Spleen (tissue), 11 donors: Measurements from ENCODE around the gene SFMBT1. TPM values are rescaled to one million over a fixed set of nuclear protein-coding genes. Genes with fewer than 3 reads are reported as not detected.

Experiments used
- DNase-seq: peaks from one replicate; pipeline ENCODE4 v3.0.0-alpha.2; 2020
- H3K27ac ChIP-seq, 8 donors: fragments of 200-600 bp; sonication (generic) in 7 of 8; 1 replicate in 4 of 8; 2 replicates in 4 of 8; pipeline versions ENCODE4 v1.5.0 to v1.8.0; 2016 to 2021; ENCODE audit warnings: inconsistent platforms in 4 of 8, mild to moderate bottlenecking in 4 of 8, moderate library complexity in 1 of 8
- H3K27me3 ChIP-seq, 7 donors: fragments of 200-600 bp; sonication (generic) in 6 of 7; replicated peaks in 1 of 7; 1 replicate in 4 of 7; 2 replicates in 3 of 7; pipeline versions ENCODE4 v1.5.0 to v1.8.0; 2016 to 2021; ENCODE audit warnings: inconsistent platforms in 3 of 7, mild to moderate bottlenecking in 1 of 7
- H3K36me3 ChIP-seq, 6 donors: fragments of 200-600 bp; sonication (generic) in 5 of 6; 1 replicate in 4 of 6; 2 replicates in 2 of 6; pipeline versions ENCODE4 v1.5.0 to v1.8.0; 2016 to 2021; ENCODE audit warnings: inconsistent platforms in 2 of 6
- H3K4me1 ChIP-seq, 6 donors: fragments of 200-600 bp; sonication (generic) in 5 of 6; 1 replicate in 3 of 6; 2 replicates in 3 of 6; pipeline versions ENCODE4 v1.5.0 to v1.8.0; 2016 to 2021; ENCODE audit warnings: inconsistent platforms in 3 of 6
- H3K4me3 ChIP-seq, 8 donors: fragments of 200-600 bp; sonication (generic) in 7 of 8; 1 replicate in 4 of 8; 2 replicates in 4 of 8; pipeline versions ENCODE4 v1.5.0 to v1.8.0; 2016 to 2021; ENCODE audit warnings: inconsistent platforms in 4 of 8, mild to moderate bottlenecking in 4 of 8, moderate library complexity in 2 of 8
- H3K9me3 ChIP-seq, 8 donors: fragments of 200-600 bp; sonication (generic) in 7 of 8; 1 replicate in 4 of 8; 2 replicates in 4 of 8; pipeline versions ENCODE4 v1.5.0 to v1.8.0; 2016 to 2021; ENCODE audit warnings: inconsistent platforms in 4 of 8
- CTCF ChIP-seq, 11 experiments: fragments of 200-600 bp in 7 of 11; fragments of 450-650 bp in 4 of 11; sonication (generic) in 4 of 11; IDR thresholded peaks in 8 of 11; conservative IDR thresholded peaks in 3 of 11; 1 replicate in 7 of 11; 2 replicates in 4 of 11; pipeline versions ENCODE4 v1.4.0 to v1.8.0; 2016 to 2021; ENCODE audit warnings: antibody characterized with exemption in 11 of 11, inconsistent platforms in 4 of 11, mild to moderate bottlenecking in 1 of 11
- POLR2A ChIP-seq, 3 donors: fragments of 450-650 bp; IDR thresholded peaks; one replicate each; pipeline ENCODE4 v1.5.1; 2017; ENCODE audit warnings: antibody characterized with exemption in 3 of 3, mild to moderate bottlenecking in 1 of 3
- POLR2AphosphoS5 ChIP-seq, 3 donors: sonication (generic); formaldehyde crosslinking; IDR thresholded peaks; one replicate each; pipeline ENCODE4 v1.5.1; 2017; ENCODE audit warnings: antibody characterized with exemption in 3 of 3
- WGBS, 5 donors: extraction: QIAGEN DNeasy Blood & Tissue Kit in 3 of 5; methylation state at CpG; one replicate each; pipeline versions ENCODE4 v1.1.5 to v1.1.7; 2013 to 2018; 5-methylcytosine and 5-hydroxymethylcytosine counted together
- intact Hi-C: fragments of 100-400 bp; cut with DNase I; formaldehyde crosslinking; loops from one replicate; pipeline ENCODE4 v1.15.0; 2023; ENCODE audit warnings: low total_unique reads
- polyA plus RNA-seq, 3 donors: library from polyadenylated mRNA; stranded (reverse); fragments of 200-250 nt; gene quantifications; one replicate each; pipeline ENCODE4 v1.2.1, GENCODE V29; 2013
- total RNA-seq, 7 donors: library from RNA; depleted of rRNA in 3 of 7; stranded (reverse); fragments of >200 nt in 3 of 7; fragmentation: NEBNext Ultra II Directional in 4 of 7; extraction: Animal tissue kit (Norgen Biotek cat#: 25700) in 4 of 7; gene quantifications; one replicate each; pipeline versions ENCODE4 v1.1.0 to v1.2.1, GENCODE V29; 2016 to 2021
- donor health status: healthy with polysubstance abuse.
- donor health status: DM: no; HTN: no; CAD: no; lungs with moderate emphysema.
- donor health status: DM: no; HTN: no; CAD: no.
- donor health status: Bipolar disorder and iron deficiency.
- donor health status: healthy.
- donor health status: DM: no; HTN: no; CAD: no.
- donor health status: DM: yes; HTN: yes; CAD: no.

The SFMBT1 gene
- total and polyA plus RNA-seq, 10 donors: 3.0 to 24.9 (median 12.3) TPM

GRCh38 chr3:52892290-52892624 is 153.6 kb downstream of the SFMBT1 start:
- Histone ChIP-seq H3K4me3 (peak overlapping the region in 1 of 8 donors; percentile 39), H3K27me3 (no peaks in the 10 kb centered on the region), H3K36me3 (peaks cover 0 to 44% (median 0%) of the 10 kb centered on the region in 6 donors), H3K27ac (peak overlapping the region in 7 of 8 donors; percentile 10 to 76 (median 58)), H3K4me1 (peaks cover 6 to 70% (median 56%) of the 10 kb centered on the region in 6 donors), H3K9me3 (no peaks in the 10 kb centered on the region)
- 70 to 83% (median 79%) methylated on average over 5 of the region's 5 CpGs for WGBS, 5 donors
- TF ChIP-seq CTCF (IDR thresholded peaks at IDR 0.05 in 8 of 11, conservative IDR thresholded peaks at IDR 0.05 in 3 of 11): no peak
- no peak for TF ChIP-seq POLR2A (IDR thresholded peaks at IDR 0.05)
- no peak for TF ChIP-seq POLR2AphosphoS5 (IDR thresholded peaks at IDR 0.05)
- intact Hi-C loops: no loop called here
- DNase-seq: no peak

GRCh38 chr3:52891615-52892081 is 154.2 kb downstream of the SFMBT1 start:
- H3K4me3 ChIP-seq: peak overlapping the region in 1 of 8 donors; percentile 6
- intact Hi-C loops: no loop called here
- H3K27ac ChIP-seq: peak overlapping the region in 7 of 8 donors; percentile 29 to 76 (median 63)
- no peak for DNase-seq
- peaks cover 6 to 65% (median 53%) of the 10 kb centered on the region in 6 donors for H3K4me1 ChIP-seq
- H3K9me3 ChIP-seq: no peaks in the 10 kb centered on the region
- 44 to 73% (median 59%) methylated on average over 2 of the region's 2 CpGs for WGBS, 5 donors
- no peak for TF ChIP-seq POLR2AphosphoS5 (IDR thresholded peaks at IDR 0.05)
- no peak for TF ChIP-seq CTCF (IDR thresholded peaks at IDR 0.05 in 8 of 11, conservative IDR thresholded peaks at IDR 0.05 in 3 of 11)
- no peak for TF ChIP-seq POLR2A (IDR thresholded peaks at IDR 0.05)
- no peaks in the 10 kb centered on the region for H3K27me3 ChIP-seq
- peaks cover 0 to 50% (median 0%) of the 10 kb centered on the region in 6 donors for H3K36me3 ChIP-seq

GRCh38 chr3:52891164-52891563 is 154.7 kb downstream of the SFMBT1 start:
- TF ChIP-seq POLR2A (IDR thresholded peaks at IDR 0.05): no peak
- TF ChIP-seq CTCF (IDR thresholded peaks at IDR 0.05 in 8 of 11, conservative IDR thresholded peaks at IDR 0.05 in 3 of 11): no peak
- no peak for TF ChIP-seq POLR2AphosphoS5 (IDR thresholded peaks at IDR 0.05)
- Histone ChIP-seq H3K27ac (peak overlapping the region in 7 of 8 donors; percentile 29 to 76 (median 63)), H3K4me3 (peak overlapping the region in 1 of 8 donors; percentile 6), H3K4me1 (peaks cover 5 to 60% (median 48%) of the 10 kb centered on the region in 6 donors), H3K27me3 (no peaks in the 10 kb centered on the region), H3K36me3 (peaks cover 0 to 55% (median 0%) of the 10 kb centered on the region in 6 donors), H3K9me3 (no peaks in the 10 kb centered on the region)
- intact Hi-C loops: no loop called here
- DNase-seq: no peak
- WGBS, 5 donors: 49 to 79% (median 60%) methylated on average over 9 of the region's 9 CpGs

- intact Hi-C loops: no loop called here
- Histone ChIP-seq H3K27ac (peak overlapping the region in 2 of 8 donors; percentile 63 to 73), H3K4me3 (no peak overlapping the region), H3K36me3 (peaks cover 0 to 59% (median 0%) of the 10 kb centered on the region in 6 donors), H3K27me3 (no peaks in the 10 kb centered on the region), H3K9me3 (no peaks in the 10 kb centered on the region), H3K4me1 (peaks cover under 1 to 56% (median 44%) of the 10 kb centered on the region in 6 donors)
- 82 to 91% (median 87%) methylated on average over 5 of the region's 5 CpGs for WGBS, 5 donors
- TF ChIP-seq POLR2AphosphoS5 (IDR thresholded peaks at IDR 0.05): no peak
- no peak for TF ChIP-seq CTCF (IDR thresholded peaks at IDR 0.05 in 8 of 11, conservative IDR thresholded peaks at IDR 0.05 in 3 of 11)
- TF ChIP-seq POLR2A (IDR thresholded peaks at IDR 0.05): no peak
- DNase-seq: no peak
These were observed 155.1 kb downstream of the SFMBT1 start for GRCh38 chr3:52890735-52891134.
